Activated CD8-positive, alpha-beta memory T cell treated with anti-CD3 and anti-CD28 coated beads, Interleukin-2, amount 50 U/mL, for 1 hour (primary cell): ENCODE results near the gene PRRG2.

Experiments
- DNase-seq: peaks from one replicate; pipeline ENCODE4 v3.0.0-alpha.2; 2020; ENCODE audit errors: extremely low read depth

The PRRG2 gene

GRCh38 chr19:49557641-49558325 lies 23.3 kb upstream of the PRRG2 start:
- no peak for DNase-seq

DNA sequence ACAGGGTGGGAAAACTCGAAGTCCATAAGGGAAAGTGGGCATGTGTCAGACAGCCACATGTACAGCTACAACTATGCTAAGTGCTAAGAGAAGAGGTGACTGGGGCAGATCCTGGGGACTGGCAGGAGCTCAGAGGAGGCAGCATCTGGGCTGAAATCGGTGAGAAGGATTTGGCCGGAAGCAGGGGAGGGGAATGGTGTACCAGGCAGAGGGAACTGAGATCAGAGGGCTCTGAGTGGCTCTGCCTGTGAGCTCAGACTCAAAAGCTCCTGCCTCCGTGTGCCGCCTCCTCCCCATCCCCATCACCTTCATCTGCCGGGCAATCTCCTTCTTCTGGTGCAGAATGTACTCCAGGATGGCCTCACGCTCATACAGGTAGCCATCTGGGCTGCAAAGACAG lies 22.5 kb upstream of the PRRG2 start:
- no peak for DNase-seq

DNA sequence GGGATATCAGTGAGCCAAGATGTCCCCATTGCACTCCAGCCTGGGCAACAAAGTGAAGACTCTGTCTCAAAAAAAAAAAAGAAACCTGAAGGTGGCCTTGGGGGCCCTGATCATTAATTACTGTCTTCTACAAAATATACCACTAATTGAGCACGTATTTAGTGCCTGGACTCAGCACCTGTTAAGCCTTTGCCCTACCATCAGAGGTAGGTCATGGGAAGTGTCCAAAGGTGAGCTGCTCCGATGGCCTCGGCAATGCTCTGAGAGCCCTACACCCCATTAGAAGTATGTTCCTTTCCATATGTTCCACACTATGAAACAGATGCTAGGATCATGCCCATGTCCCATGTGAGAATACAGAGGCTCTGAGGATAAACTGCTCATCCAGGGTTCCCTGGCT lies 21.7 kb upstream of the PRRG2 start:
- no peak for DNase-seq

DNA sequence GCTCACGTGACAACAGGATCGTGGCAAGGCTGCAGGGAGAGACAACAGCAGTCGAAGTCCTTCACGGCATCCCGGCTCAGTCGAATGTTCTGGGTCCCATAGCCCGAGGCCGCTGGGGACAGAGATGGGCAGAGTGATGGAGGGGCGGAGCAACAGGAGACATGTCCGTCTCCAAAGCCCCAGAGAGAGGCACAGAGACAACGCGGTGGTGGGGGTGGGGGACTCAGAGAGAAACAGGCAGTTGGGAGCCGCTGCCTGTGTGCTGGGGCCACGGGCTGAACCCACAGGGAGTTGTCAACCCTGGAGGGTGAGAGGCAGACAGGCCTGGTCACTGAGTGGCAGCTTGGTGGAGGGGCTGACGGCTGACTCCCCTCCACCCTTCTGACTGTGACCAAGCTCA lies 21.2 kb upstream of the PRRG2 start:
- DNase-seq, result no peak

DNA sequence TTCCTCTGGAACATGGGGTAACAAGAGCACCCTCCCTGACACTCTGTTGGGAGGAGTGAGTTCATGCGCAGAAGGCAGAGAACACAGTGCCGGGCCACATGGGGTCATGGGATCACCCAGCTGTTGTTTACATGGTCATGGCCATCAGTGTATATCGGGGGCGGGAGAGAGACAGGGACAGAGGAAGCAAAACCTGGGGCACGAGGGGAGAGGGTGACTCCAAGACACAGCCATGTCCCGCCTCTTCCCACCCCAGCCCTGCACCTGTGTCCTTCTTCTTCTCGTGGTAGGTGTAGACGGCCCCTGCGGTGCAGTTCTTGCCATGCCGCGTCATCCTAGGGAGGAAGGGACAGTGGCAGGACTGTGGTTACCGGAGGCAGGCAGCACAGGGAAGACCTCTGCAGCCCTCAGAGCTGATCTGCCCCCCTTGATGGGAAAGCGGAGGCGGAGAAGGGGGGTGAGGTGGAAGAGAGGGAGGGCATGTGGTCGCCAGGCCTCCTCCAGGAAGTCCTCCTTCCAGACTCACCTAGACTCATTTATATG lies 20.7 kb upstream of the PRRG2 start:
- no peak for DNase-seq

GRCh38 chr19:49564616-49565045 lies 16.5 kb upstream of the PRRG2 start:
- DNase-seq, result no peak

DNA sequence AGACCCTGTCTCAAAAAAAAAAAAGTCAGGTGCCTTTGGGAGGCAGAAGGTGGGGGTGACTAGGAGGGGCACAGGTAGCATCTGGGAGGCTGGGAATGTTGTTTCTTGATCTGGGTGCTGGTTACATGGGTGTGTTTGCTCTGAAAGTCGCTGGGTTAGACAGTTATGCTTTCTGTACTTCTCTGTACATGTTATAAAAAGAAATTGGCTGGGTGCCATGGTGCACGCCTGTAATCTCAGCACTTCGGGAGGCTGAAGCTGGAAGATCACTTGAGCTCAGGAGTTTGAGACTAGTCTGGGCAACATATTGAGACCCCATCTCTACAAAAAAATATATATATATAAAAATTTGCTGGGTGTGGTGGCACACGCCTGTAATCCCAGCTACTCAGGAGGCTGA lies 15.9 kb upstream of the PRRG2 start:
- DNase-seq, result no peak

DNA sequence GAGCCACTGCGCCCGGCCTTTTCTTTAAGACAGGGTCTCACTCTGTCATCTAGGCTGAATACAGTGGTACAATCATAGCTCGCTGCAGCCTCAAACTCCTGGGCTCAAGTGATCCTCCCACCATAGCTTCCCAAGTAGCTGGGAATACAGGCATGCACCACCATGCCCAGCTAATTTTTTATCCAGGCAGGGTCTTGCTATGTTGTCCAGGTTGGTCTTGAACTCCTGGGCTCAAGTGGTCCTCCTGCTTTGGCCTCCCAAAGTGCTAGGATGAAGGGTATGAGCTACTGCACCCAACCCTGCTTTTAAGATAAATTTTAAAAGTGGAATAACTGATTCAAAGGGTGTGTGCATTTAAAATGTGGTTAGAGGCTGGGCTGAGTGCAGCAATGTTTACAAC lies 14.8 kb upstream of the PRRG2 start:
- DNase-seq, result no peak

DNA sequence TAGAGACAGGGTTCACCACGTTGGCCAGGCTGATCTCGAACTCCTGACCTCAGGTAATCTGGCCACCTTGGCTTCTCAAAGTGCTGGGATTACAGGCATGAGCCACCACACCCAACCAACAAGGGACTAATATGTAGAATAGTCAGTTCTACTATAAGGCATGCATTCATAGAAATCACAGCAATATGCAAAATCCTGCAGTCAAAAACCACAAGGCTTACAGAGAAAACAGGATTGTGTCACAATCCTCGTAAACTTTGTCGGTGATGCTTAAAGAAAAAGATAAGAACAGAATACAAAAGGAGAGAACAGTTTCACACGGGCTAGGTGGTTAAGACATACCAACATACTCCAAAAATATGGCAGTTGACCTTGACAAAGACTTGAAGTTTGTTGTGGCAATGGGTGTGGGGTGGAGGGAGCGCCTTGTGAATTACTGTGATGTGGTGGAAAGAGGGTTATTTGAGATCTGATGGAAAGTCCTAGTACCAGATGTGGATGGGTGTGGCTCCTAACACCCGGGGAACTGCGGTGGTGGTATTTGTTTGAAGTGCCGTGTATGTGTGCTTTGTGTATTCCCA lies 13.2 kb upstream of the PRRG2 start:
- peak; percentile 81 for DNase-seq

DNA sequence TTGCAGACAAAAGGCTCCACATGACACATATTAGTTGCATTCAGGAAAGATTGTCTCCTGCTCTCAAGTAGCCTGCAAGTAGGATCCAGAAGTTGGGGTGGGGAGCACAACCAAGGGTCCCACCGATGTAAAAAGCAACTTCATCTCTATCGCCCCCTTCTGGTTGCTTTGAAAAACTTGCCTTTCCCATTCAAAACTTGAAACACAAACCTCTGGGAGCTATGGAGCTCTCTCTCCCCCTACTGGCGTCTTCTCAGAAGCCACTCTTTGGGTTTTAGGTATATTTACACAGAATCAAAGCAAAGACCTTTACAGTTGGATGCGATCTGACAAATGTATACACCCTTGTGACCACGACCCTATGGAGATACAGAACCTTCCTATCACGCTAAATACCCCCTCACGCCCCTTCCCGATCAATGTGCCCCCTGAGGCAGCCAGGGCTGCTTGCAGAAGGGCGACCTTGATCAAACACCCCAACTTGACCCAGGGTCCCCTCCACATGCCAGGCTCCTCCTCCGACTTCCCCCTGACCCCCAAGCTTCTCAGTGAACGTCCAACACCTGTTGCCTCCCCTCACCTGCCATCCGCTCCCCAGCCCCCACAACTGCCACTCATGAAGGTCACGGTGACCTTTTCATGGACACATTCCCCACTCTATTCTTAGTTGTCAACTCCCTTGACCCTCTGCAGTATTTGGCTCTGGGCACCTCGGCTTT lies 10.8 kb upstream of the PRRG2 start:
- DNase-seq, result no peak

- DNase-seq, result no peak
Observed at GRCh38 chr19:49570997-49571676, 10.0 kb upstream of the PRRG2 start.

DNA sequence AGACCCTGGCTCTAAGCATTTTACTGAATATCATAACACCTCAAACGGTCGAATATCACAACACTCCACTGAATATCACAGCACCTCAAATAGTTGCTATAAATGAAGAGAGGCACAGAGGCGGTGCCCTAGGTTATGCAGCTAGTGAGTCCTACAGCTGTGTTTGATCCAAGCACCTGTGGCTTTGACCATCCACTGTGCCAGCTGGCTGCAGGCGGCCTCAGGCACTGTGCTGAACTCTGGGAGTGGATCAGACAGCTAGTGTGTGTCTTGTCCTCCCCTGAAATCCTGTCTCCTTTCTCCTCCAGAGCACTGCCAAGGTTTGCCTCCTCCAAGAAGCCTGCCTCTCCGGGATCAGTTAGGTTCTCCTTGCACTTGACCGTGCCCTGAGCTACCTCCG lies 8.1 kb upstream of the PRRG2 start:
- no peak for DNase-seq

DNA sequence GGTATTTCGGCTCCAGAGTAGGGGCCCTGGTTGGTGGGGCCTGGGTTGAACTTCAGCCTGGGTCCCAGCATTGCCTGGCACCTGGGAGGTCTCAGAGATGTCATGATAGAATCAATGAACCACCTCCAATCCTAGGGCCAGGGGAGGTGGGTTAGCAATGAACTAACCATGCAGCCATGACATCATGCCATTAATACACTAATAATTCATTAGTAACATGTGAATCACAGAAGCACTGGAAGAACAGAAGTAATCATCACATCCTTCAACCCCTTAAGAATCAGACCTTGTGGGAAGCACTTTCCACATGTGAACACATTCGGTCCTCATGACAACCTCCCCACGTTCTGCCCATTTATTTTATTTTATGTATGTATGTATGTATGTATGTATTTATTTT lies 7.7 kb upstream of the PRRG2 start:
- DNase-seq, result no peak

- no peak for DNase-seq
Observed at GRCh38 chr19:49574206-49574755, 6.8 kb upstream of the PRRG2 start.

GRCh38 chr19:49579193-49579592 lies 1.9 kb upstream of the PRRG2 start:
- DNase-seq, result no peak

DNA sequence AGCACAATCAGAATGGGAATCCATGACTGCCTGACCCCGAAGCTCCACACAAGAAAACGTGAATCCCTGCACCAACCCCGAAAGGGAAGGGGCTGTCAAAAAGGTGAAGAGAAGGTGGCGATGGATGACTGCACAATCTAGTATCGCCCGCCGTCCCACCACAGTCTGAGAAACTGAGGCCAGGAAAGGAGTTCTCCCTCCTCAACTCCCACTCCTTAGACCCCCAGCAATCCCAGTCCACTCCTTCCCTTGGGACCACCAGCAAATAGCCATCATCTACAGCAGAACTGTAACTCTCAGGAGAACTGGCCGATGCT lies 1.2 kb upstream of the PRRG2 start:
- no peak for DNase-seq

- peak; percentile 90 for DNase-seq
Observed at GRCh38 chr19:49580264-49581006, 681 bp upstream of the PRRG2 start, which contains the start of gene NOSIP. NOSIP (minus strand) TSS chr19:49580556; CDS start chr19:49560691, 19,865 bp downstream.

GRCh38 chr19:49583239-49583638 lies 2.1 kb downstream of the PRRG2 start:
- no peak for DNase-seq

DNA sequence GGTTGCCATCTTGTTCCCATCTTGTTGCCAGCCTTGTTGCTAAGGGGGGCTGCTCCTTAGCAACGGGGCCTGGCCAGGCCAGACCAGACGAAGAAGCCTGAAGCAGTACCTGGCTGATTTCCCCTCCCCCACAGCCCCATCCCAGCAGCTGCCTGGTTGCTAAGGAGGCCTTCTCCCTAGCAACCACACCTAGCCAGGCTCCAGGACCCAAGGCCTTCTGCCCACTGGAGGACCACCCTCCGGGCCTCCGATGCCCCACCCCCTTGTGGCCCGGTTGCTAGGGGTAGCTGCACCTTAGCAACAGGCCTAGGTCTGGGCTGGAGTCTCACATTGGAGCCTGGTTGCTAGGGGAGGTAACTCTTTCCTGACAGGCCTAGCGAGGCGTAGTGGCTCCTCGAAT lies 3.9 kb downstream of the PRRG2 start:
- DNase-seq, result no peak

DNA sequence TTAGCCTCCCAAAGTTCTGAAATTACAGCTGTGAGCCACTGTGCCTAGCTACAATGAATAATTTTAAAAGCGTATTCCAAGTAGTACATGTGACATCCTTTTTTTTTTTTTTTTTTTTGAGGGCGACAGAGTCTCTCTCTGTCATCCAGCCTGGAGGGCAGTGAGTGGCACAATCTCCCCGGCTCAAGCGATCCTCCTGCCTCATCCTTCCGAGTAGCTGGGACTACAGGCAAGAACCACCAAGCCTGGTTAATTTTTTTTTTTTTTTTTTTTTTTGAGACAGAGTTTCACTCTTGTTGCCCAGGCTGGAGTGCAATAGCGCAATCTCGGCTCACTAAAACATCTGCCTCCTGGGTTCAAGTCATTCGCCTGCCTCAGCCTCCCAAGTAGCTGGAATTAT lies 6.1 kb downstream of the PRRG2 start:
- no peak for DNase-seq

- no peak for DNase-seq
Observed at GRCh38 chr19:49588365-49589122, 7.4 kb downstream of the PRRG2 start.
